Astrocyte of the hippocampus (primary cell): ENCODE results near the gene PDS5A.
"Not testable (repeated sequence)": the region's sequence is repeated elsewhere in the genome, so short reads cannot be mapped to it uniquely, and the experiment has no call there.

Experiments
- DNase-seq: peaks from one replicate; pipeline ENCODE4 v3.0.0; 2011; ENCODE audit warnings: low read depth, low spot score

The PDS5A gene

GRCh38 chr4:39825741-39826231, 151.9 kb downstream of the PDS5A start:
- peak; percentile 80 for DNase-seq

GRCh38 chr4:39825090-39825489, 152.6 kb downstream of the PDS5A start:
- DNase-seq, result no peak

DNA sequence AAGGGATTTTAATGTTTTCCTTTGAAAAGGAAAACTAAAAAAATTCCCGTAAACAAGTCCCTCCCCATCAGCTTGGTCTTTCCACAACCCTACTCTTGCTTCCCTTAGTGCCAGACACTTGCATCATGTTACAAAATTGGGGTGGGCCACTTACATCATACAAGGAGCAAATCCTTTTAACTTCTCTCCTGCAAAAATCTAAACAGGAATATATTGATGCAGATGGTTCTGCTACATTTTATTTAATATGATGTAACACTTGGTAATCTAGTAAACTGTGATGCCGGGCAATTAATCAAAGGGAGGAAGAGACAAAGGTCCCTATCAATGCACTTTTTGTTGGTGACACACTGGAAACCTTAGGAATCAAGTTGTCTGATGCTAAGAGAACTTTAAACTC, 154.5 kb downstream of the PDS5A start:
- DNase-seq, result no peak

DNA sequence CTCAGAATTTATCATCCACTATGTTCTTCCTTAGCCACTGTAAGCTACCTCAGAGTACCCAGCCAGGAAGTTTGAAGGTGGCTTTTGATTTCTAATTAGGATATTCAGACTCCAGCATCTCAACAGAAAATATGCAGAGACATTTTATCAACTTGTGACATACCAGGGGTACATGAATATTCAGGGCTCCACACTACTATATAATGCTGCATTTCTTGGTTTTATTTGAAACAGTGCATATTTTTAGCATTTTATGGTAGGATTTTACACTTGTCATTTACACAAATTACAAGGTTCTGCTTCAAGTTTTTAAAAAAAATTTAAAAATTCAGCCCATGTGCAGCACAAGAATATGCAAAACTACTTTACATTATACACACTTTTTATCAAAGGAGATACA, 155.0 kb downstream of the PDS5A start:
- no peak for DNase-seq

GRCh38 chr4:39821951-39822350, 155.8 kb downstream of the PDS5A start:
- DNase-seq, result no peak

DNA sequence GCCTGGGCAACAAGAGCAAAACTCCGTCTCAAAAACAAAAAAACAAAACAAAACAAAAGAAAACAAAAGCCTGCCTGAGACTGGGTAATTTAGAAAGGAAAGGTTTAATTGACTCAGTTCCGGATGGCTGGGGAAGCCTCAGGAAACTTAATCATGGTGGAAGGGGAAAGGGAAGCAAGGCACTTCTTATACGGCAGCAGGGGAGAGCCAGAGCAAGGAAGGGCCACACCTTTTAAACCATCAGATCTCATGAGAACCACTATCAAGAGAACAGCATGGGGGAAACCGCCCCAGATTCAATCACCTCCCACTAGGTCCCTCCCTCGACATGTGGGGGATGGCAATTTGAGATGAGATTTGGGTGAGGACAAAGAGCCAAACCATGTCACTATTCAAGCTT, 157.5 kb downstream of the PDS5A start:
- no peak for DNase-seq

DNA sequence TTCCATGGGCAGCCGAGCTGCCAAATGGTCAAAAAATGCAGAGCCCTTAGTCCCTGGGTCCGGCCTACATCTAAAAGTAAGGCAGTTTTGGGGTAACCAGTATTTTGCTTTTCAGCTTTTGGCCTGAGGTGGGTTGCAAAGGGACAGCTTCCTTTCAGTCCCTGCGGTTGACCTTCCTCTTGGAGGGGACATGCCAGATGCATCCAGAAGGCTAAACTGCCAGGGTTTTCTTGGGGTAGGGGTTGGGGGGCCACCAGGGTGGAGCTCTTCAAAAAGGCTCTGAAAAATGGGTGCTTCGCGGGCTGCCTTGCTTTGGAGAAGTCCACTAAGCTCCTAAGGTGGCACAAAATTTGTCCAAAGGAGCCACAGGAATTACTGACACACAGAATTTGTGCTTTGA, 159.1 kb downstream of the PDS5A start:
- DNase-seq, result no peak

DNA sequence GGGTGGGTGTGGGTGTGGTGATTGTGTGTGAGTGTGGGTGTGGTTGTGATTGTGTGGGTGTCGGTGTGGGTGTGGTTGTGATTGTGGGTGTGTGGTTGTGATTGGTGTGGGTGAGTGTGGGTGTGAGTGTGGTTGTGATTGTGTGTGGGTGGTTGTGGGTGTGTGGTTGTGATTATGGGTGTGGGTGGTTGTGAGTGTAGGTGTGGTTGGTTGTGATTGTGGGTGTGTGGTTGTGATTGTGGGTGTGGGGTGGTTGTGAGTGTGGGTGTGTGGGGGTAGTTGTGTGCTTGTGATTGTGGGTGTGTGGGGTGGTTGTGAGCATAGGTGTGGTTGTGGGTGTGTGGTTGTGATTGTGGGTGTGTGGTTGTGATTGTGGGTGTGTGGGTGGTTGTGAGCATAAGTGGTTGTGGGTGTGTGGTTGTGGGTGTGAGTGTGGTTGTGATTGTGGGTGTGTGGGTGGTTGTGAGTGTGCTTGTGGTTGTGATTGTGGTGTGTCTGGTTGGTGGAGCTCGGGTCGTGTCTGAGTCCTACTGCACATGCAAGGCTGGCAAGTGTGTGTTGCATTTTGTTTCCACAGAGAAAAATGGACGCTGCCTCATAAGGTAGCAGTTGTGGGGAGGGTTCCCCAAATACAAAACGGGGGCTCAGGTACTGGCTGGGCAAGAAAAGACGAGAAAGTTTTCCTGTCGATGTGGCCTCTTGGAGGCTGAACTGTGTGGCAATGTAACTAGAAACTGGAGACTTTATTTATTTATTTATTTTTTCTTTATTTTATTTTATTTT, 163.1 kb downstream of the PDS5A start:
- peak; percentile 18 for DNase-seq

DNA sequence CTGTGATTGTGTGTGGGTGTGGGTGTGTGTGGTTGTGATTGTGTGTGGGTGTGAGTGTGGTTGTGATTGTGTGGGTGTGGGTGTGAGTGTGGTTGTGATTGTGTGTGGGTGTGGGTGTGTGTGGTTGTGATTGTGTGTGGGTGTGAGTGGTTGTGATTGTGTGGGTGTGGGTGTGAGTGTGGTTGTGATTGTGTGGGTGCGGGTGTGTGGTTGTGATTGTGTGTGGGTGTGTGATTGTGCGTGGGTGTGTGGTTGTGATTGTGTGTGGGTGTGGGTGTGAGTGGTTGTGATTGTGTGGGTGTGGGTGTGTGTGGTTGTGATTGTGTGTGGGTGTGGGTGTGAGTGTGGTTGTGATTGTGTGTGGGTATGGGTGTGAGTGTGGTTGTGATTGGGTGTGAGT, 163.9 kb downstream of the PDS5A start:
- not testable (repeated sequence) for DNase-seq

GRCh38 chr4:39813033-39813432, 164.7 kb downstream of the PDS5A start:
- not testable (repeated sequence) for DNase-seq

DNA sequence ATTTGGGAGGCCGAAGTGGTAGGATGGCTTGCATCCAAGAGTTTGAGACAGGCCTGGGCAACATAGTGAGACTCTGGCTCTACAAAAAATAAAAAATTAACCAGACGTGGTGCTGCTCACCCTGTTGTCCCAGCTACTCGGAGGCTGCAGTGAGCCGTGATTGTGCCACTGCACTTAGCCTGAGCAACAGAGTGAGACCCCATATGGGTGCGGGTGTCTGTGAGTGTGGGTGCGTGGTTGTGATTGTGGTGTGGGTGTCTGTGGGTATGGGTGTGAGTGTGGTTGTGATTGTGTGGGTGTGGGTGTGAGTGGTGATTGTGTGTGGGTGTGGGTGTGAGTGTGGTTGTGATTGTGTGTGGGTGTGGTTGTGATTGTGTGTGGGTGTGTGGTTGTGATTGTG, 165.2 kb downstream of the PDS5A start:
- DNase-seq, result no peak

DNA sequence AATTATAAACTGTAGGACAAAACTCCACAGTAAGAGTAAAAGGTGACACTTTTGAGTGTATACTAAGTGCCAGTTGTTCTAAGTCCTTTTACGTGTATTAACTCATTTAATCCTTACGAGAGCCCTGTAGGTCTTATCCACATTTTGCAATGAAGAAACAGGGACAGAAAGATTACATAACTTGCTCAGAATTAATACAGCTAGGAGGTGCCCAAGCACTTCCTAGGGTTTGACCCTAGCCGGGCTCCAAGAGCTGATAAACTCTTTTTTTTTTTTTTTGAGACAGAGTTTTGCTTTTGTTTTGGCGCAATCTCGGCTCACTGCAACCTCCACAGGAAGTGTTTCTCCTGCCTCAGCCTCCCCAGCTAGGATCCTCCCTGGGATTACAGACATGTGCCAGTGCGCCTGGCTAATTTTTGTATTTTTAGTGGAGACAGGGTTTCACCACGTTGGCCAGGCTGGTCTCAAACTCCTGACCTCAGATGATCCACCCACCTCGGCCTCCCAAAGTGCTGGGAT, 169.4 kb downstream of the PDS5A start:
- no peak for DNase-seq

- no peak for DNase-seq
These were observed 175.7 kb downstream of the PDS5A start for GRCh38 chr4:39802005-39802404.

GRCh38 chr4:39792976-39793375, 184.7 kb downstream of the PDS5A start:
- not testable (repeated sequence) for DNase-seq

DNA sequence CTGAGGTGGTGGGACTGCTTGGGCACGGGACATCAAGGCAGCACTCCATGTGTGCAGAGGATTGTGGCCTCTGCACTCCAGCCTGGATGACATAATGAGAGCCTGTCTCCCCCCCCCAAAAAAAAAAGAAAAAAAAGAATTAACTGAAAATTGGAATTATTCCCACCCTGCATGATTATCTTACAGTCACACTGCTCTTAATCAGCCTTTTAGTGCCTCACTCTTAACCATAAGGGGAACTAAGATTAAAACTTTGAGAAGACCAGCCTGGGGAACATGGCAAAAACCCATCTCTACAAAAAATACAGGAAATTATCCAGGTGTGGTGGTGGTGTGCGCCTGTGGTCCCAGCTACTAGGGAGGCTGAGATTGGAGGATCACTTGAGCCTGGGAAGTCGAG, 185.2 kb downstream of the PDS5A start:
- no peak for DNase-seq

DNA sequence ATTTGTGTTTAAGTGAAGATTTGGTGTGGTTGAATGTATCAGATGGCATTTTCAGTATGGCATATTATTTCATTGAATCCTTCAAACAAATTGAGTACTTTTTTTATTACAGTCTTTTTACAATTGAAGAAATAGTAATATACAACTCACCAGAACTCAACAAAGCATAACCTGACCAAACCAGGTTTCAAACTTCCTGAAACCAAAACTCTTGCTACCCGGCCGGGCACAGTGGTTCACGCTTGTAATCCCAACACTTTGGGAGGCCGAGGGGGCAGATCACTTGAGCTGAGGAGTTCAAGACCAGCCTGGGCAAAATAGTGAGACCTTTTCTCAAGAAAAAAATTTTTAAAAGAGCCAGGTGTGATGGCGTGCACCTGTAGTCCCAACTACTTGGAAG, 185.6 kb downstream of the PDS5A start:
- DNase-seq, result no peak

- no peak for DNase-seq
These were observed 190.9 kb downstream of the PDS5A start for GRCh38 chr4:39786838-39787237.

DNA sequence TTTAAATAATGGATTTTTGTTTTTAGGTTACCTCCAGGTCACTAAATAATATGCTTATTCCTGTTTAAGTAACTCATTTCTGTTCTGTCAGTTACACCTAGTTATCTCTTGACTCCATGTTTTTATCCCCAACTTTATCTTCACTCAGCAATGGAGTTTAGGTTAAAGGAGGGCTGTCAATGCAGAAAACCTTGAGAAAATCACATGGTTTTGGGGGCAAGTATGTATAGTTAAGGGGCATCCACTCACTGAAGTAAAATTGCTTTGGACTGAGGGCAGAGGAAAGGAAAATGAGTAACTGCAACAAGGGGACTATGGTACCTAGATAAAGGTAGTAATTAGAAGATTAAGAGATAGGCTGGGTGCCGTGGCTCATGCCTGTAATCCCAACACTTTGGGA, 192.6 kb downstream of the PDS5A start:
- no peak for DNase-seq

- DNase-seq, result not testable (repeated sequence)
These were observed 195.7 kb downstream of the PDS5A start for GRCh38 chr4:39781988-39782387.
